Right lobe of liver (tissue), 6 donors: ENCODE measurements around the gene C10orf95. TPM values are rescaled to one million over a fixed set of nuclear protein-coding genes. Genes with fewer than 3 reads are reported as not detected.

ENCODE experiments used
- ATAC-seq, 4 donors: fragments of 200-7000 bp; cut with Tn5 transposase; one replicate each; pipeline ENCODE4 v1.9.1; 2020; ENCODE audit warnings: mild to moderate bottlenecking in 4 of 4, moderate library complexity in 4 of 4
- DNase-seq, 3 donors: peaks; one replicate each; pipeline ENCODE4 v3.0.0-alpha.2; 2020
- H3K27ac ChIP-seq, 3 donors: fragments of 200-600 bp; one replicate each; pipeline ENCODE4 v1.8.0; 2022
- H3K27me3 ChIP-seq, 2 donors: fragments of 200-600 bp; one replicate each; pipeline ENCODE4 v1.8.0; 2022
- H3K36me3 ChIP-seq, 4 donors: fragments of 200-600 bp; sonication (generic) in 1 of 4; one replicate each; pipeline versions ENCODE4 v1.5.1 to v1.8.0; 2017 to 2022; ENCODE audit warnings: control low read depth in 1 of 4
- H3K4me1 ChIP-seq, 4 donors: fragments of 200-600 bp; sonication (generic) in 1 of 4; one replicate each; pipeline versions ENCODE4 v1.5.1 to v1.8.0; 2017 to 2022; ENCODE audit warnings: control low read depth in 1 of 4
- H3K4me3 ChIP-seq, 3 donors: fragments of 200-600 bp; one replicate each; pipeline ENCODE4 v1.8.0; 2022
- H3K9me3 ChIP-seq, 4 donors: fragments of 200-600 bp; sonication (generic) in 1 of 4; one replicate each; pipeline versions ENCODE4 v1.5.1 to v1.8.0; 2017 to 2022; ENCODE audit warnings: control low read depth in 1 of 4
- POLR2A ChIP-seq: fragments of 450-650 bp; IDR thresholded peaks from one replicate; pipeline ENCODE4 v1.6.1; 2017; ENCODE audit warnings: antibody characterized with exemption, mild to moderate bottlenecking
- WGBS: methylation state at CpG from one replicate; pipeline ENCODE4 v1.1.6; 2018; ENCODE audit warnings: low coverage, low lambda C conversion rate; ENCODE audit not compliant: insufficient coverage; ENCODE audit errors: missing lambda C conversion rate; 5-methylcytosine and 5-hydroxymethylcytosine counted together
- intact Hi-C, 2 donors: fragments of 100-400 bp; cut with DNase I; formaldehyde crosslinking; loops; one replicate each; pipeline versions ENCODE4 v1.11.2 to v1.14.1; 2022
- total RNA-seq, 6 experiments: library from RNA; depleted of rRNA in 2 of 6; stranded (reverse); fragments of >200 nt in 2 of 6; fragmentation: NEBNext Ultra II Directional in 3 of 6; extraction: Animal tissue kit (Norgen Biotek cat#: 25700) in 3 of 6; gene quantifications; one replicate each; pipeline versions ENCODE4 v1.1.0 to v1.2.4, GENCODE V29; 2016 to 2023
- TF ChIP-seq, protein P1 (sequence below), 4 donors: fragments of 200-600 bp in 3 of 4; fragments of 450-650 bp in 1 of 4; IDR thresholded peaks; one replicate each; pipeline versions ENCODE4 v1.5.1 to v1.8.0; 2016 to 2022; ENCODE audit warnings: antibody characterized with exemption in 4 of 4, mild to moderate bottlenecking in 2 of 4
- donor health status: DM: no; HTN: yes; CAD: no.
- donor health status: DM: no; HTN: no; CAD: no.
- donor health status: DM: no; HTN: no; CAD: no.
- donor health status: DM: no; HTN: yes; CAD: no.
- donor health status: DM: no; HTN: yes; CAD: no.

The C10orf95 gene
- total RNA-seq, 6 experiments from 2014 or later: not detected

DNA sequence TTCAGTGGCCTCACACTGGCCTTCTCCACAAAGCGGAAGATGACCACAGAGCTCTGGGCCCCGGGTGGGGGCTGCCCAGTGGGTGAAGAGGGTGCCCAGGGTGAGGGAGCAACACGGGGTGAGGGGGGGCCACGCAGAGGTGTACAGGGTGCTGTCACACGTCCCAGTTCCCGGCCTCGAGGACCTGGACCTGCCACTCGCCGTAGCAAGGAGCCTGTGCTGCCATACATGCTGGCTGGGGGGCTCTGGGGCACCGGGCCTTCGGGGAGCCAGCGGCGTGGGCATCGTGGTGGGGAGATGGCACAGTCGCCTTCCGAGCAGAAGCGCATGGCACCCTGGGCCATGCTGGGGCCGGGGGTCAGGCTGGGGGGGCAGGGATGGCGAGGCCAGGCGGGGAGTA is 34.6 kb downstream of the C10orf95 start:
- TF ChIP-seq POLR2A: no peak
- TF ChIP-seq, protein P1, sequence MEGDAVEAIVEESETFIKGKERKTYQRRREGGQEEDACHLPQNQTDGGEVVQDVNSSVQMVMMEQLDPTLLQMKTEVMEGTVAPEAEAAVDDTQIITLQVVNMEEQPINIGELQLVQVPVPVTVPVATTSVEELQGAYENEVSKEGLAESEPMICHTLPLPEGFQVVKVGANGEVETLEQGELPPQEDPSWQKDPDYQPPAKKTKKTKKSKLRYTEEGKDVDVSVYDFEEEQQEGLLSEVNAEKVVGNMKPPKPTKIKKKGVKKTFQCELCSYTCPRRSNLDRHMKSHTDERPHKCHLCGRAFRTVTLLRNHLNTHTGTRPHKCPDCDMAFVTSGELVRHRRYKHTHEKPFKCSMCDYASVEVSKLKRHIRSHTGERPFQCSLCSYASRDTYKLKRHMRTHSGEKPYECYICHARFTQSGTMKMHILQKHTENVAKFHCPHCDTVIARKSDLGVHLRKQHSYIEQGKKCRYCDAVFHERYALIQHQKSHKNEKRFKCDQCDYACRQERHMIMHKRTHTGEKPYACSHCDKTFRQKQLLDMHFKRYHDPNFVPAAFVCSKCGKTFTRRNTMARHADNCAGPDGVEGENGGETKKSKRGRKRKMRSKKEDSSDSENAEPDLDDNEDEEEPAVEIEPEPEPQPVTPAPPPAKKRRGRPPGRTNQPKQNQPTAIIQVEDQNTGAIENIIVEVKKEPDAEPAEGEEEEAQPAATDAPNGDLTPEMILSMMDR (IDR thresholded peaks at IDR 0.05): no peak
- Histone ChIP-seq H3K4me1 (peaks cover 0 to 13% (median 8%) of the 10 kb centered on the region in 4 donors), H3K9me3 (no peaks in the 10 kb centered on the region), H3K4me3 (no peak overlapping the region), H3K27me3 (no peaks in the 10 kb centered on the region), H3K27ac (no peak overlapping the region), H3K36me3 (no peaks in the 10 kb centered on the region)
- ATAC-seq (no peak), DNase-seq (no peak)
- intact Hi-C loops: no loop called here
- WGBS: 68% methylated on average over 5 of the region's 20 CpGs

- ATAC-seq: no peak
- no peak for DNase-seq
- H3K27ac ChIP-seq: no peak overlapping the region
- intact Hi-C loops: no loop called here
- no peak overlapping the region for H3K4me3 ChIP-seq
- no peaks in the 10 kb centered on the region for H3K36me3 ChIP-seq
- H3K9me3 ChIP-seq: no peaks in the 10 kb centered on the region
- peaks cover 0 to 13% (median 8%) of the 10 kb centered on the region in 4 donors for H3K4me1 ChIP-seq
- peaks cover 0 to 3% of the 10 kb centered on the region in 2 donors for H3K27me3 ChIP-seq
- WGBS: no CpG with 5 or more reads among the region's 9 CpGs
- no peak for TF ChIP-seq POLR2A
- TF ChIP-seq, protein P1 (IDR thresholded peaks at IDR 0.05): no peak
Measured at GRCh38 chr10:102416283-102416682, 35.1 kb downstream of the C10orf95 start.

DNA sequence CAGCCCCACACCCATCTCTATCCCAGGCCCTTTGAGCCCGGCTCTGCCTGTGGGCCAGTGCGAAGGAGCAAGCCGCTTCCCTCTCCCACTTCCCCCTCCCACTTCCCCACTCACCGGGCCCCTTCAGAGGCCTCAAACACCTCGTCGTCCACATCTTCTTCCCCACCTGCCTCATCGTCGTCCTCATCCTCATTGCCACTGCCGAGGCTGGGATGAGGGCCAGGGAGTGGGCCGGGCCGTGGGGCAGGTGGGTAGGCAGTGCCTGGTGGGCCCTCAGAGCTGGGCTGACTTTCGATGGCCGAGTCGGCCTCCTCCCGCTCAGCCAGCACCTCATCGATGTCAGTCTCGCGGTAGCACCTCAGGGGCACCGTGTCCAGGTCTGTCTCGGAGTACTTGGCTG is 36.6 kb downstream of the C10orf95 start:
- DNase-seq (no peak), ATAC-seq (peak in 1 of 4 donors; percentile 19)
- TF ChIP-seq, protein P1 (IDR thresholded peaks at IDR 0.05): no peak
- TF ChIP-seq POLR2A: no peak
- H3K9me3 ChIP-seq: no peaks in the 10 kb centered on the region
- H3K27ac ChIP-seq: no peak overlapping the region
- intact Hi-C loops: no loop called here
- H3K4me3 ChIP-seq: no peak overlapping the region
- no peaks in the 10 kb centered on the region for H3K36me3 ChIP-seq
- peaks cover 8 to 9% of the 10 kb centered on the region in 2 donors for H3K27me3 ChIP-seq
- peaks cover 0 to 5% (median 3%) of the 10 kb centered on the region in 4 donors for H3K4me1 ChIP-seq
- WGBS: 16% methylated on average over 9 of the region's 20 CpGs

DNA sequence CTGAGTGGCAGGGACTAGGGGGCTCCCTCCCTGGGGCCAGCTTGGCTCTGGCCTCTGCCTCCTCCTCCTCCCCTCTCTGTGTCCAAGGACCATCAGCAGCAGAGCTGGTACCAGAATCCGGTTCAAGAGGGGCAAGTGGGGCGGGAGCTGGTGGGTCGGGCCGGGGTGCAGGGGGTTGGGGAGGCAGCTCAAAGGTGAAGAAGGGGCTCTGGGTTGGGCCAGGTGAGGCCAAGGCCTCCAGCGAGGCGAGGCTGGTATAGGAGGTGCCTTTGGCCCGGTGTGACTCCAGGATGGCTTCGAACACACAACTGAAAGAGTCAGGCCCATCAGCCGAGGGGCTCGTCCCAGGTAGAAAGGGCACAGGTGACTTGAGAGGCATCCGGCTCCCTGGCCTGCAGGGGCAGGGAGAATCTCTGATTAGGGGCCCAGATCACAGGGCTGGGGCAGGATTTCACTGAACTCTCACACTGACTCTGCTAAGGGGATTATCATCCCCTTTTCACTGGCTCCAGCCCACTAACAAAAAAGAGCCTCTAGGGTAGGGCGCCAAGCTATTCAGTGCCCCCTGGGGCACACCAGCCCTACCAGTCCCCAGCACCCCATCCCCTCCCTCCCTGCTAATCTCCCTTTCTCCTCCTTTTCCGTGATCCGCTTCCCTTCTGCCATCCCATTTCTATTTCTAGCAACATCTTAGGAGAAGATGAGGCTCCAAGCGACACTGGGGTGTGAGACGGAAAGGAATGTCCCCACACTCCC is 37.4 kb downstream of the C10orf95 start:
- no peak overlapping the region for H3K27ac ChIP-seq
- WGBS: 78% methylated on average over 3 of the region's 16 CpGs
- H3K4me1 ChIP-seq: no peaks in the 10 kb centered on the region
- H3K36me3 ChIP-seq: no peaks in the 10 kb centered on the region
- no peak for ATAC-seq
- no peaks in the 10 kb centered on the region for H3K9me3 ChIP-seq
- H3K4me3 ChIP-seq: no peak overlapping the region
- TF ChIP-seq POLR2A: no peak
- TF ChIP-seq, protein P1 (IDR thresholded peaks at IDR 0.05): no peak
- no peak for DNase-seq
- peaks cover 9 to 11% of the 10 kb centered on the region in 2 donors for H3K27me3 ChIP-seq
- intact Hi-C loops: no loop called here
